HG02943 (cell line): ENCODE results near the gene VMAC.
"Not testable (repeated sequence)": the region's sequence is repeated elsewhere in the genome, so short reads cannot be mapped to it uniquely, and the experiment has no call there.

Source experiments
- ATAC-seq: cut with Tn5 transposase; IDR thresholded peaks from one replicate; pipeline ENCODE4 v1.9.1; 2021; ENCODE audit warnings: mild to moderate bottlenecking, low read depth, moderate library complexity; ENCODE audit not compliant: unreplicated experiment

The VMAC gene, protein sequence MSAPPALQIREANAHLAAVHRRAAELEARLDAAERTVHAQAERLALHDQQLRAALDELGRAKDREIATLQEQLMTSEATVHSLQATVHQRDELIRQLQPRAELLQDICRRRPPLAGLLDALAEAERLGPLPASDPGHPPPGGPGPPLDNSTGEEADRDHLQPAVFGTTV

DNA sequence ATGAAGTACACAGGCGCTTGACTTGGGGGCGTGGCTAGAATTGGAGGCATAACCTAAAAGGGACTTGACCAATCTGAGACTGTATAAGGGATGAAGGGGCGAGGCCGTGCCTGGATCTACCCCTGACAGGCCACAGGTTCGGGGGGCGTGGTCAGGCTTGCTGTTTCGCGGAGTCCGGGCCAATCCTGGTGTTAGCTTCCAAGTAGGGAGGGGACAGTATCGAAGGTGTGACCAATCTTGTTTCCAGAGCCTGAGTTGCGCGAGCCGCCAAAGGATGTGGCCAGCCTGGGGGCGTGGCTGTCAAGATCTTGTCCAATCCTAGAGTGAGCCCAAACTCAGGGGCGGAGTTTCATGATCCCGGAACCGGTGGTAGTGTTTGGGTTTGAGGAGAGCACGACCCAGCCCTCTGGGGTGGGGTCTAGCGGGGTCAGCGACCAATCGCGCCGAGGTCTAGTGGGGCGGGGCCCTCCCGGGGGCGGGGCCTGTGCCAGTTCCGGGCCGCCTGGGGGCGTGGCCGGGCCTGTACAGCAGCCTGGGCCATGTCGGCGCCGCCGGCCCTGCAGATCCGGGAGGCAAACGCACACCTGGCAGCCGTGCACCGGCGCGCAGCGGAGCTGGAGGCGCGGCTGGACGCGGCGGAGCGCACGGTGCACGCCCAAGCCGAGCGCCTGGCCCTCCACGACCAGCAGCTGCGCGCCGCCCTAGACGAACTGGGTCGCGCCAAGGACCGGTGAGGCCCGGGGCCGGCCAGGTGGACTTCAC lies at the start of gene VMAC:
TSS of gene VMAC (plus strand) at position 521 of the 762 bp plus-strand sequence. CDS start at position 540, 19 bp downstream.
- peak; percentile 75 for ATAC-seq

DNA sequence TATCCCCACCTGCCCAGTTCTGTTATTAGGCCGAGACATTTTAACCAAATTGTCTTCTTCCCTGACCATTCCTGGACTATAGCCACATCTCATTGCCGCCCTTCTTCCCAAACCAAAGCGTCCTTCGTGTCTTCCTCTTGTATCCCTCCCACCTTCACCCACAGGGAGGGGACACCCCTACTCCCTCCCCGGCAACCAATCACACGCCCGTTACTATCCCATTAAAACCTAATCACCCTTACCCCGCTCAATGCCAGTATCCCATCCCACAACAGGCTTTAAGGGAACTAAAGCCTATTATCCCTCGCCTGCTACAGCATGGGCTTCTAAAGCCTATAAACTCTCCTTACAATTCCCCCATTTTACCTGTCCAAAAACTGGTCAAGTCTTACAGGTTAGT lies 49.5 kb upstream of the VMAC start:
- not testable (repeated sequence) for ATAC-seq

DNA sequence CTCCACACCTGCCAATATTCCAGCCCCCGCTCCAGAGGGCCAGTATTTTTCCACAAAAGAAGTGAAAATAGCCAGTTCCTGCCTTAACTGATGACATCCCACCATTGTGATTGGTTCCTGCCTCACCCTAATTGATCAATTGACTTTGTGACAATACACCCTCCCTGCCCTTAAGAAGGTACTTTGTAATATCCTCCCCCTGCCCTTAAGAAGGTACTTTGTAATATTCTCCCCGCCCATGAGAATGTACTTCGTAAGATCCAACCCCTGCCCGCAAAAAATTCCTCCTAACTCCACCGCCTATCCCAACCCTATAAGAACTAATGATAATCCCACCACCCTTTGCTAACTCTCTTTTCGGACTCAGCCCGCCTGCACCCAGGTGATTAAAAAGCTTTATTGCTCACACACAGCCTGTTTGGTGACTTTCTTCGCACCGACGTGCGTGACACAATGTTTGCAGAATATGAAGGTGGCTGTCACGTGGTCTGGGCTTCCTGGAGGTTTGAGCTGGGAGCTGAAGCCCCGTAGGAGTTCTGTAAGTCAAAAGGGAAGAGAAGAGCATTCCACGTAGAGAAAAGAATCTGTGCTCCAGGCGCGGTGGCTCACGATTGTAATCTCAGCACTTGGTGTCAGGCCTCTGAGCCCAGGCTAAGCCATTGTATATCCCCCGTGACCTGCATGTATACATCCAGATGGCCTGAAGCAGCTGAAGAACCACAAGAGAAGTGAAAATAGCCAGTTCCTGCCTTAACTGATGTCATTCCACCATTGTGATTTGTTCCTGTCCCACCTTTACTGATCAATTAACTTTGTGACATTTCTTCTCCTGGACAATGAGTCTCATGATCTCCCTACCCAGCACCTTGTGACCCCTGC lies 47.2 kb upstream of the VMAC start:
- ATAC-seq, result no peak

DNA sequence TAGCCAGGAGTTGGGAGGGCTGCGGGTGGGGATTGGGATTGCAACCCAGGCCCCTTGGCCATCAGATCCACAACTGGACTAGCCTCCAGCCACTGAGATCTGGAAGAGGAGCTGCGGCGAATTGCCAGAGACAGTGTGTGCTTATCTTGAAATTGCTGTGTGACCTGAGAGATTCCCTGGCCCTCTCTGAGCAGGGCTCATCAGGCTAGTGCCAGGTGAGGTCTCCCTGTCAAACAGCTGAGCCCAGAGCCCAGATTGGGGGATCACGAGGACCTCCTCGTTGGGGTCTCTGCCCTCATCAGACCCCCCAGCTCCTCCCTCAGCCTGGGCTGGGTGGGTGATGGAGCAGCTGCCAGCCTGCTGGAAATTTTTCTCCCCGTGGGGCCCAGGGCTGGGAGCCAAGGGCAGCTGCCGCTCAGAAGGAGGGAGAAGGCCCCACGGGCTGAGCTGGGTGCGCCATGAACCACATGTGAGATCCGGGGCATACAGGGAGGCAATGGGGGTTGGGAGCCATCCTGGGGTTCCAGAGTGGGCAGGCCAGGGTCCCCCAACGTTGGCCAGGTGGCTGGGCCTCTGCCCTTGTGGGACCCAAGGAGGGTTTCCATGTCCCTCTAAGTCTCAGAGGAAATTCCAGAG lies 41.5 kb upstream of the VMAC start:
- ATAC-seq, result no peak

DNA sequence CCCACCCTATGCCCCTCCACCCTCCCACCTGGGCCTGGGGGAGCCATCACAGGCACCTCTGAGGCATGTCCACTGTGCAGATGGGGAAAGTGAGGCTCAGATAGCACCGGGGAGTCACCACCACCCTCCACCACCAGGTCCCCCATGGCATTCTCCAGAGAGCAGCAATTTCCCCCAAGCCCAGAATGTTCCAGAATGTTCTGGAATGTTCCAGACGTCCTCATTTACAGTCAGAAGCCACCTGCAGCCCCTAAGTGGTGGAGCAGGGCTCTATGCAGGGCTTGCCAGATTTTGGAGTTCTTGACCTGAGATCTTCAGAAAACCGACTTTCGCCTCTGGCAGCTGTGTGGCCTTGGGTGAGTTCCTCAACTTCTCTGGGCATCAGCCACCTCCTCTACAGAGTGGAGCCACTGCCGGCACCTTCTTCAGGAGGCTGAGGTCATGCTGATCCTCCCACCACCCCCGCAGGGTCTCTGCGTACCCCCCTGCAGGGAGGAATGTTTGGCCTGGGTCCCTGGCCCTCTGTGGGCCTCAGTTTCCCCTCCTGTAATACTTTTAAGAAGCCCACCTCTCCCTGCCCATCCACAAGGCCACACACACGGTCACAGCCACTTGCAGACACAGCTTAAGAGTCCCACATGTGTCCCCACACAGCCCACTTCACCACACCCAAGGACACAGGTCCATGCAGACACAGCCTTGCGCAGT lies 40.5 kb upstream of the VMAC start:
- no peak for ATAC-seq

DNA sequence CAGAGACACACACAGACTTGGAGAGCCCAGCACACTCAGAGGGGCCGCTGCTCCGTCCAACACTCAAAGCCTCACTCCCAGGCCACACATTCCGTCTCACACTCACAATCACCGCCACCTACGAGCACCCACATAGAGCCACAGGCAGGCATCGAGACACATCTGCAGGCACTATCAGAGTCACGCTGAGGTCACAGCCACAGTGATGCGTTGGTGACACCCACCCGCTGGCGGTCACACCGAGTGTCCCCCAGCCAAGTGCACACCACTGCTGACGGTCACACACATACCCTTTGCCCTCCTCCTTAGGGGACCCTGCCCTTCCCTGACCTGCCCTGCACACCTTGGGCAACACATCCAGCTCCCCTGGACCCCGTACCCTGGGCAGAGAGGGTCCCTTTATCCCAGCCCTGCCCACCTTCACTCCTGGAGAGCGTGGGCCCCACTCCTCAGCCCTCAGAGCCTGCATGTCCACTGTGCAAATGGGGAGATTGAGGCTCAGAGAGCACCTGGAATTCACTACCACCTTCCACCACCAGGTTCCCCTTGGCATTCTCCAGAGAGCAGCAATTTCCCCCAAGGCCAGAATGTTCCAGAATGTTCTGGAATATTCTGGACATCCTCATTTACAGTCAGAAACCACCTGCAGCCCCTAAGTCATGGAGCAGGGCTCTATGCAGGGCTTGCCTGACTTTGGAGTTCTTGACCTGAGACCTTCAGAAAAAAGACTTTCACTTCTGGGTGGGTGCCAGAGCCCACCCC lies 39.8 kb upstream of the VMAC start:
- no peak for ATAC-seq

DNA sequence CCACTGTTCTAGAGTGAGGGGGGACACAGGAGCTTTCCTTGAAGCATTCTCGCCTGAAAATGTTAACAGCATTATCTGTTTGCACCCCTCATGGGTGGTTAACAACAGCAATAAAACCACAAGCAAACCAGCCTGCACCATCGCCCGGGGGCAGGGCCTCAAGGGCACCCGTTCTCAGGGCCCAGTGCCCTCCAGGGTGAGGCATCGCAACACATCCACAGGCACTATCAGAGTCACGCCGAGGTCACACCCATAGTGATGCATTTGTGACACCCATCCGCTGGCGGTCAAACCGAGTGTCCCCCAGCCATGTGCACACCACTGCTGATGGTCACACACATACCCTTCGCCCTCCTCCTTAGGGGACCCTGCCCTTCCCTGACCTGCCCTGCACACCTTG lies 38.9 kb upstream of the VMAC start:
- ATAC-seq, result no peak

DNA sequence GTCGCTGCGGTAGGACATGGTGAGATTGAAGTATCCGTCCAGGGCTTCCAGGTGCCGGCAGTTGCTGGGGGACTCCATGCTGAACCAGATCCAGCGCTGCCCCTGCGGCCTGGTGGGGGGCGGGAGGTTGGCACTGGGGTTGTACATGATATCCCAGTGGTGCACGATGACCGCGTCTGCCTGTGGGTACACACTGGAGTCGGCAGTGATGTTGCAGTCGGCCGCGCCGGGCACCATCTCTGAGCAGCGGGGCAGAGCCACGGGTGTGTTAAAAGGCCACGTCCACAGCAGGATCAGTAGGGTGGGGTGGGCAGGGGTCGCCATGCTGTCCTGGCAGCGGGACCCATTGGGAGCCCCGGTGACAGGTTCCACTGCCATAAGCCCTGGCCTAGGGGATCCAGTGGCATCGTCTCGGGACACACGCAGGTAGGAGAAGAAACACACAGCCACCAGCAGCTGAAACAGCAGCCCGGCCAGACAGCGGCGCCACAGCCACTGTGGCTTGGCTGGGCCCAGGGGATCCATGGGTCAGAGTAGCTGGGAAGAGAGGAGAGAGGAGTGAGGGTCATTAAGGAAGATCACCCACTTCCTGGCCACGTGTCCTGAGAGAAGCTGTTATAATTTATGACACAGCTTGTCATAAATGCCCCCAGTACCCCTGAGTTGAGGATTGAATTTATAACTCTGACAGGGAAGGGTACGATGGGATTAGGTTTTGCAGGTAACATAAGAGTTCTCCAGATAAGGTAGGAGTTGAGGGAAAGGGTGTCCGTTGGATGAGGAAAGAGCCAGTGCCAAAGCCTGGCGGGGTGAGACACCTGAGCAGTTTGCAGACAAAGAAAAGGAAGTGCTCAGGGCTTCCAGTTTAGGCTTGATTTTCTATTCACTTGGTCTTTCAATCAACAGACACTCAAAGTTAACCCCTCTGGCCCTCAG lies 37.2 kb upstream of the VMAC start:
- ATAC-seq, result no peak

DNA sequence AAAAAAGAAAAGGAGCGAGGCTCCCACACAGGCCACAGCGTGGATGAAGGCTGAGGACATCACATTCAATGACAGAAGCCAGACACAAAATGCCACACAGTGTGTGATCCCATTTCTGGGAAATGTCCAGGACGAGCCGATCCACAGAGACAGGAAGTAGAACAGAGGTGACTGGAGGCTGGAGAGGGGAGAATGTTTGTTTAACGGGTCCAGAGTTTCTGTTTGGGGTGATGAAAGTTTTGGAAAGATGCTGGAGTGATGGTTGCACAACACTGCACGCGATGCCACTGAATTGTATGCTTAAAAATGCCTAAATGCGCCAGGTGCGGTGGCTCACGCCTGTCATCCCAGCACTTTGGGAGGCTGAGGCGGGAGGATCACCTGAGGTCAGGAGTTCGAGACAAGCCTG lies 33.7 kb upstream of the VMAC start:
- no peak for ATAC-seq

DNA sequence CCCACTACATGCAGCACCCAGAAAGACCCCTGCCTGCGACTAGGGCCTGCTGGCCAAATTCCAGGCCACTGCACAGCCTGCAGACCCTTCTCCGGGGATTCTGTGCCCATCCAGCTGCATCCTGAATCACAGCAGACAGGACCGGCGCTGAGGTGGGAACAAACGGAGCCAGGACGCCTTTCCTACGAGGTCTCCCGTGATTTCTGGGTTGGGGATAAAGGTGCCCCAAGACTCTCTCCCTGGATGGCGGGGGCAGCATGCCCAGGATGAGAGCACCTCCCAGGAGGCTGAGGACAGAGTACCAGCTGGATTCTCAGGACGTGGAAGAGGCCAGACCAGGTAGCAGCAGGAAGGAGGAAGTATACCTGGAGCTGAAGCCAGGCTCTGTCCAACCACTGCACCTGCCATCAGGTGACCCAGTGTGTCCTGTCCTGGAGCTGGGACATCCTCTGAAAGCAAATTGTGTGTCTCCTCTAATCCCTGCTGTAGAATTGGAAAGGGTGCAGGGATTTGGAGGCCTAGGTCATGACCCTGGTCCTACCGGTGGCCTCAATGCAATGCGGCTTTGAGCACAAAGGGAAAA lies 31.0 kb upstream of the VMAC start:
- ATAC-seq, result no peak

DNA sequence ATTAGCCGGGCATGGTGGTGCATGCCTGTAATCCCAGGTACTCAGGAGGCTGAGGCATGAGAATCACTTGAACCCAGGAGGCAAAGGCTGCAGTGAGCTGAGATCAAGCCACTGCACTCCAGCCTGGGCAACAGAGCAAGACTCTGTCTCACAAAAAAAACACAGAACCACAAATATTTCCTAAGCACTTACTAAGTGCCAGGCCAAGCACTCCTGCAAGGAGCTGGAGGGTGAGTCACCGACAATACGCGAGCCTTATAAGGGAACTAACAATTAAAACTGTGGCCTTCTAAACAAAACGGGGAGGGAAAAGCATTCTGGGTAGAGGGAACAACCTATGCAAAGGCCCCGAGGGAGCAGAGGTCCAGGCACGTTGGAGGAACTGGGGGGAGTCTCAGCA lies 30.2 kb upstream of the VMAC start:
- ATAC-seq, result not testable (repeated sequence)

DNA sequence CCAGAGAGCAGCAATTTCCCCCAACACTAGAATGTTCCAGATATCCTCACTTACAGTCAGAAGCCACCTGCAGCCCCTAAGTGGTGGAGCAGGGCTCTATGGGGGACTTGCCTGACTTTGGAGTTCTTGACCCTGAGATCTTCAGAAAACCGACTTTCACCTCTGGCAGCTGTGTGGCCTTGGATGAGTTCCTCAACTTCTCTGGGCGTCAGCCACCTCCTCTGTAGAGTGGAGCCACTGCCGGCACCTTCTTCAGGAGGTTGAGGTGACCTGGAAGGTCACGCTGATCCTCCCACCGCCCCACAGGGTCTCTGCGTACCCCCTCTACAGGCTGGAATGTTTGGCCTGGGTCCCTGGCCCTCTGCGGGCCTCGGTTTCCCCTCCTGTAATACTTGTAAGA lies 27.2 kb upstream of the VMAC start:
- ATAC-seq, result no peak

DNA sequence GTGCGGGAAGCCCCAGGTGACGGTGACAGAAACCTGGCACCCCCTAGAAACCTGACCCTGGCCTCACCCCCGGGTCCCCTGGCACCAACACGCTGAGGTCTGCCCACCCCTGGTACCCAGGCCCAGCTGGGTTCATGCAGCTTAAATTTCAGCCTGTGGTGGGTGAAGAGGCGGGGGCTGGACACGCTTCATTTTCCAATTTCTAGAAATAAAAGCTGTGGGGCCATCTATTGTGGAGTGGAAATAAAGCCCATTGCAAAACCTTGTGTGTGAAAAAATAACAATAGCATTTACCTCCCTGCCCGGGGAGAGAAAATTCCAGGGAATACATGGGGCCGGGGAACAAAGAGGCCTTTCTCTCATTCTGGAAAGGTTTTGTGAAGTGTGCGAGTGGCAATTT lies 26.8 kb upstream of the VMAC start:
- ATAC-seq, result no peak

DNA sequence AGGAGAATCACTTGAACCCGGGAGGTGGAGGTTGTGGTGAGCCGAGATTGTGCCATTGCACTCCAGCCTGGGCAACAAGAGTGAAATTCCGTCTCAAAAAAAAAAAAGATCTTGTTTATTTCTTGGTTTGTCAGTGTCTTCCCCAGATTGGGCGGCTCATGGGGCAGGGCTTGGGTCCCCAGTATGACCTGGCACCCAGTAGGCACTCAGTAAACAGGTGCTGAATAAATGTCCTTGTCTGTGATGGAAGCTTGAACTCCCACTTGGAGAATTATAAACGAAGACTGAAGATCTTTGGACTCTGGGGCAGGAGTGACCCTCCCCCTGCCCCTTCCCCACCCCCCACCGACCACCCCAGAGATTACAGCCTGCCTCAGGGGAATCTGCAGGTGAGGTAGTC lies 24.5 kb upstream of the VMAC start:
- ATAC-seq, result no peak

DNA sequence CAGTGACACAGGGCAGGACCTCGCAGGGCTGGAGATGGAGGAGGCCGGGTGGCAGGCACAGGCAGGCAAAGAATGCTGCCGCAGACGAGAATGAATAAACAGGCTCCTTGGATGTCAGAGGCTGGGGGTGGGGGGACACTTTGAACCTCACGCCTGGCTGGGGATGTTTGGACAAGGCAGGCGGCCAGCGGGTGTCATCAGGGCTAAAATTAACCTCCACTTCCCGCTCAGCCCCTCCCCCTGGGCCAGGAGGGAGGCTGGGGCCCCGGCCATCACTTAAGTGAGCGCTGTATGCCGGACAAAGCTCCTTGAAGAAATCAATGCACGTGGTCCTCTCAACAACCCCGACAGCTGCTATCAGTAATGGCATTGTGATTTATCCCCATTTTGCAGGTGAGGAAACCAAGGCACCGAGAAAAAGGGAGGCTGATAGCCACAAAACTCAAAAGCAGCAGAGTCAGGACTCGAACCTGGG lies 24.0 kb upstream of the VMAC start:
- ATAC-seq, result no peak

DNA sequence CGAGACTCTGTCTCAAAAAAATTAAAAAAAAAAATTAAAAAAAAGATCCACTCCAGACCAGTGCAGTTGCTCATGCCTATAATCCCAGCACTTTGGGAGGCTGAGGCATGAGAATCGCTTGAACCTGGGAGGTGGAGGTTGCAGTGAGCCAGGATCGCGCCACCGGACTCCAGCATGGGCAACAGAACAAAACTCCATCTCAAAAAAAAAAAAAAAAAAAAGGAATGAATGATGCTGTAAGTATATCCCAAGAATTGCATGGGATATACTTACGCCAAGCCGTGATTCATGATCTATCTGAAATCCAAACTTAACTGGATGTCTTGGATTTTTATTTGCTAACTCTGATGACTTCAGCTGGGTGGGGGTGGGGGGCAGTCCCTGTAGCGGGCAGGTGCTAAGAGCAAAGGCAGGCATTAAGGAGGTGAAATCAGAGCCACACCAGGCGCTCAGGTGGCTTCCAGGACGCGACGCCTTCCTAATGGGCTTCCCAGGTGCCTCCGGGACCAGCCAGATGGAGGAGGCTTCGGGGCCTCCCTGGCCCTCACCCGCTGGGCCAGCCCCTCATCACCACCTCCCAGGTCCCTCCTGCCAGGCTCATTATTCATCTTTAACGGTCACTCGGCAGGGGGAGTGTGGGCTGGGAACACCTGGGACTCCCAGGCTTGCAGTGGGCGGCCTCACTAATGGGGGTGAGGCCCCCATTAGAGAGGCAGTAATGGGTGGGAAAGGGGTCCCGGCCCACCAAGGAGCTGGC lies 23.0 kb upstream of the VMAC start:
- no peak for ATAC-seq

DNA sequence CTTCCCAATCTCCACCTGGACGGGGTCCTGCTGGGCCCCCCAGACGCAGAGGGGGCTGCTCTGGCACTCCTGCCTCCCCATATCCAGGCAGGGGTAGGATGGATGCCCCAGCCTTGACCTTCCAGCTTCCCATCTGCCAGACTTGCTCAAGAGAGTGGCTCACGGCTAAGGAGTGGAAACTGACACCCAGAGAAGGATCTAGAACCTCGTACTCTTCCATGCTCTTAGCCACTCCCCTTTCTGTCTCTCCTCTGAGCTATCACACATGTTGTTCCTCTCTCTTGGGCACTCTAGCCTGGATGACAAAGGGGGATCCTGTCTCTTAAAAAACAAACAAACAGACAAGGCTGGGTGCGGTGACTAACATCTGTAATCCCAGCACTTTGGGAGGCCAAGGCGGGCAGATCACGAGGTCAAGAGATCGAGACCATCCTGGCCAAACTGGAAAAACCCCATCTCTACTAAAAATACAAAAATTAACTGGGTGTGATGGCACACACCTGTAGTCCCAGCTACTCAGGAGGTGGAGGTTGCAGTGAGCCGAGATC lies 22.2 kb upstream of the VMAC start:
- ATAC-seq, result no peak
